M059J (cell line): ENCODE measurements around the gene TRIM29. TPM values are rescaled to one million over a fixed set of nuclear protein-coding genes. Genes with fewer than 3 reads are reported as not detected.
"Not testable (repeated sequence)": the region's sequence is repeated elsewhere in the genome, so short reads cannot be mapped to it uniquely, and the experiment has no call there.

Experiments used
- DNase-seq: peaks from one replicate; pipeline ENCODE4 v3.0.0-alpha.2; 2012; ENCODE audit warnings: low read depth
- total RNA-seq: library from RNA; depleted of rRNA; stranded (reverse); fragments of >200 nt; shearing (Covaris generic); gene quantifications from 2 replicates; pipeline ENCODE4 v1.2.3, GENCODE V29; 2014; rRNA removed

Gene TRIM29, protein sequence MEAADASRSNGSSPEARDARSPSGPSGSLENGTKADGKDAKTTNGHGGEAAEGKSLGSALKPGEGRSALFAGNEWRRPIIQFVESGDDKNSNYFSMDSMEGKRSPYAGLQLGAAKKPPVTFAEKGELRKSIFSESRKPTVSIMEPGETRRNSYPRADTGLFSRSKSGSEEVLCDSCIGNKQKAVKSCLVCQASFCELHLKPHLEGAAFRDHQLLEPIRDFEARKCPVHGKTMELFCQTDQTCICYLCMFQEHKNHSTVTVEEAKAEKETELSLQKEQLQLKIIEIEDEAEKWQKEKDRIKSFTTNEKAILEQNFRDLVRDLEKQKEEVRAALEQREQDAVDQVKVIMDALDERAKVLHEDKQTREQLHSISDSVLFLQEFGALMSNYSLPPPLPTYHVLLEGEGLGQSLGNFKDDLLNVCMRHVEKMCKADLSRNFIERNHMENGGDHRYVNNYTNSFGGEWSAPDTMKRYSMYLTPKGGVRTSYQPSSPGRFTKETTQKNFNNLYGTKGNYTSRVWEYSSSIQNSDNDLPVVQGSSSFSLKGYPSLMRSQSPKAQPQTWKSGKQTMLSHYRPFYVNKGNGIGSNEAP
- 0.32 and 0.49 TPM in 2 replicates for total RNA-seq

GRCh38 chr11:120137611-120138521 lies at the start of gene TRIM29:
TRIM29 (minus strand) TSS chr11:120138113; CDS start chr11:120138031, 82 bp downstream.
- DNase-seq, result no peak

DNA sequence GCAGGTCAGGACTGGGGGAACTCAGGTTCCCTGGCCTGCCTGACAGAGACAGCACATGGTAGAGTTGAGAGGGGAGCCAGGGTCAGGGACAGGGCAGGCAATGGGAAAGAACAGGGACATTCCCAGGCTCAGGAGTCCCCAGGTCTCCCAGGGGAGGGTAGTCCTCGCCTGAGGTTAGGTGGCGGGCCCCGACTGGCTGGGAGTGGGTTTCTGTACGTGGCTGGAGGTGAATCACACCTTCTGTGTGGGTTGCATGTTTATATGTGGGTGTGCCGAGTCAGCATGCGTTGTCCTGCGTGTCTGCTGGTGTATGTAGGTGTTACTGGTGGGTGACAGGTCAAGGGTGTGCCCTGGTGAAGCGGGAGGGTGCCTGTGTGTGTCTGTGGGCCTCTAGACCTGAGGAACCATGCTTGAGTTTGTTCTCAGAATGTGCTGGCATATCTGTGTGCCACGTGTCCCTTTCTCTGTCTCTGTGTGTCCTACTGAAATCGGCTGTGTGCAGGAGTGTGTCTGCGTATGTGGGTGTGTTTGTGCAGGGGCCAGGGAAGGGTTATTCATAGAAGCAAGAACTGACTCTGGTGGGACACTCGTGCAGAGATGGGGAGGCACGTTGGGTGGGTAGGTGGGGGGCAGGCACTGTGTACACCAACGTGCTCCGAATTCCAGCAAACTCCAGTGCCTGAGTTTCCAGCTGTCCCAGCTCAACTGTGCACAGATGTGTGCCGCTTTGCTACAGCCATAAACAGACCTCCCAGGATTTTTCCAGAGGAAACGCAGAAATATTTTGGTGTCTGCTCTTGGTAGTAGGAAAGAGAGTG lies 49.1 kb upstream of the TRIM29 start:
- no peak for DNase-seq

- DNase-seq, result no peak
These were observed 48.5 kb upstream of the TRIM29 start for GRCh38 chr11:120186456-120186773.

- no peak for DNase-seq
These were observed 48.0 kb upstream of the TRIM29 start for GRCh38 chr11:120185706-120186455.

DNA sequence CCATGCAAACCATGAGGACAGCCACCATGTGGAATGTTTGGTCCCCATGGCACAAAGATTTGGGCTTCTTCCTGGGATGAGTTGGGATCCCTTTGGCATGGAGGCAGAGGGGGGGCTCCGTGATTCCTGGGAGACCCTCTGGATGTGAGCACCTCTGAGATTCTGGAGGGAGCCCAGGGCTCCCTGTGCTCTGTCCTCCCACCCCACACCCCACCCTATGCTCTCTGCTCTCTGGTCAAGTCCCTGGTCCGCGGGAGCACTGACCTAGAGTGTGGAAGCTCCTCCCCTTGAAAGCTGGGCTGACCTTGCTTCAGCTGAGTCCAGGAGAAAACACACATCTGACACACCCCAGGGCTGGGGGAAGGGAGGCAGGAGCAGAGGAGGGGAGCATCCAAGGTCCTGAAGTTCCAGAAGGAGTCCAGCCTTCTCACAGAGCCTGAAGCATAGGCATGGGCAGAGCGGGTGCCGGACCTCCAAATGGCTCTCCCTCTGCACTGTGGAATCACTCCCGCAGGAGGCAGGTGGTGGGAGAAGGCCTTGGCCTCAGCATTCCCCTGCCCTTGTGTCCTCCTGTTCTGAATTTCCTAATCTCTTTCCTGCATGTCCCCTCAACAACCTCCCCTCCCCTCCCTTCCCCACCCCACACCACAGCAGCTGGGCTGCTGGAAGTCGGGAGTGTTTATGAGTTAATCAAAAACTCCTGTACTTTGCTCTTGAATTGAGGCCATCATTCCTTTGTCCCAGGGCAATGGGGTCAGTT lies 47.2 kb upstream of the TRIM29 start:
- DNase-seq, result peak; percentile 25

DNA sequence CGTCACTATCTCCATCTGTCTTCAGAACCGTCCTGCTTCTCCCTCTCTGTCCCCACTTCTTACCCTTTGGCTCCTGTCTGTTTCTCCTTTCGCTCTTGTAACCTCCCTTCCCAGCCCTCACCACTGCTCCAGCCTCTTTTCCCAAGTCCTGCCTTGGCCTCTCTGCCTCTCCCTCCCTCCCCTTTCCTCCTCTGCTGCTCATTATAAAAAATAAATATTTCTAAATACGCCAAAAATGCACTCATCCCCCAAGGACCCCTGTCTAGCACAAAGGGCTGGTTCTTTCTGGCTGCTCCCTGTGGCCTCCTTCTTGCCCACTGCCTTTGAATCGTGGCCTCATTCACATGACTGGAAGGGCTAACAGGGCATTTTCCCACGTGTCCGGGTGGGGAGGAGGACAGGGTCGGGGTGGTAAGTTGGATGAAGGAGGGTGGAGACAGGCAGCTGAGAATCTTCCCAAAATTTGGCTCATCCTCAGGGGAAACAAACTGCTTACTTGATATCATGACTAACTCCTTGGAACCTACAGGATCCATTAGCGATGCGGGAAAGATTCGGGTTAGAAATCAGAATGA lies 46.5 kb upstream of the TRIM29 start:
- DNase-seq, result no peak

DNA sequence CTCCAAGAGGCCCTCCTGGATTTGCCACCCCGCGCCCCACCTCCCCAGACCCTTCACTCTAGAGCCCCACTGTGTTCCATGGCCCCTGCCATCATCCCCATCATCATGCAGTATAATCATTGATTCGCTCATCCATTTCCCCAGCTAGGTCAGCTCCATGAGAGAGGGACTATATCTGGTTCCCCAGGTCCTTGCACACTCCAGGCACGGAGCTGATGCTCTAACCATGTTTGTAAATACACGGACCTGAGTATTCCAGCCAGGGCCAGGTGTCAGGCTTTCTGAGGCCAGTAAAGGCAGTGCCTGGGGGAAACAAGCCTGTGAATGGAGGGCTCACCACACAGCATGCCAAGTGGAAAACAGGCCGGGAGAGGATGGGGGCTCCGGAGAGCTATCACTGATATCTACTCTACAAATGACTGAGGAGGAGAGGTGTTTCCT lies 45.8 kb upstream of the TRIM29 start:
- DNase-seq, result no peak

- DNase-seq, result no peak
These were observed 45.0 kb upstream of the TRIM29 start for GRCh38 chr11:120182790-120183491.

- no peak for DNase-seq
These were observed 44.5 kb upstream of the TRIM29 start for GRCh38 chr11:120182372-120182771.

GRCh38 chr11:120181376-120181975 lies 43.6 kb upstream of the TRIM29 start:
- DNase-seq, result no peak

DNA sequence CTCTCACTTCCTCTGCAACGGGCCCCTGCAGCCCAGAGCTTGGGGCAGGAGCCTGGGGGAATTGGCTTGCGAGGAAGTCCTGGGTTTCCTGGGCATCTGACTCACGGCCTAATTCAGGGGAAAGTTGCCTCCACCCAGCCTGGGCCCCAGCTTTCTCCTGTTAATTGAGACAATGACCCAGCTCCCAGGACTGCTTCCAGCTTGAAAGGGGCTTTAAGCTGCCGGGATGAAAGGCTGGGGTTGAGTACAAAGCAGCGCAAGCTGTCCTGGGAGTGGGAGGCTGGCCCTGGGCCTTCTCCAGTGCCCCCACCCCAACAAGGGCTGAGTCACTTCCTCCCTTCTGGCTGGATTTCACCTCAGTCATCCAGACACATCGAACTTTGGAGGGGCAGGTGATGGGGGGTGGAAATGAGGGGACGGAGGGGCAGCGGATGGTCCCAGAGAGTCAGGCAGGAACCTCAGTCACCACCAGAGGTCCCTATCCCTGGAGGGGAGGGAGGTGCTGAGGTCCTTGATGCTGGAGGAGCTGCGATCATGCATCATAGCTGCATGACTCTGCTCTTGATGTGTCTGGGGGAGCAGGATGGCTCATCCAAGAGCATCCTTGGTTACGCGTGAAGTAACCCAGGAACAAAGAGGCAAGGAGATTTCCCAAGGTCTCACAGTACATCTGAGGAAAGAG lies 42.8 kb upstream of the TRIM29 start:
- DNase-seq, result peak; percentile 67

DNA sequence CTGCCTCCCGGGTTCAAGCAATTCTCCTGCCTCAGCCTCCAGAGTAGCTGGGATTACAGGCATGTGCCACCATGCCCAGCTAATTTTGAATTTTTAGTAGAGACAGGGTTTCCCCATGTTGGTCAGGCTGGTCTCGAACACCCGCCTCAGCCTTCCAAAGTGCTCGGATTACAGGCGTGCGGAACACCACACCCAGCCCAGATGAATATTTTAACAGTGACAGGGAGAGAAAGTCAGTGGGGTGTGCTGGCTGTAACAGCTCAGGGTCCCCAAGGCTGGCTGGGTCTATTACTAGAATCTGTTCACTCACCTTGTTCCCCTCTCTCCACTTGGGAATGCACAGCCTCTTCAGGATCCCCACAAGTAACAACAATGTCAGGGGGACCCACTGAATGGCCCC lies 42.1 kb upstream of the TRIM29 start:
- not testable (repeated sequence) for DNase-seq

DNA sequence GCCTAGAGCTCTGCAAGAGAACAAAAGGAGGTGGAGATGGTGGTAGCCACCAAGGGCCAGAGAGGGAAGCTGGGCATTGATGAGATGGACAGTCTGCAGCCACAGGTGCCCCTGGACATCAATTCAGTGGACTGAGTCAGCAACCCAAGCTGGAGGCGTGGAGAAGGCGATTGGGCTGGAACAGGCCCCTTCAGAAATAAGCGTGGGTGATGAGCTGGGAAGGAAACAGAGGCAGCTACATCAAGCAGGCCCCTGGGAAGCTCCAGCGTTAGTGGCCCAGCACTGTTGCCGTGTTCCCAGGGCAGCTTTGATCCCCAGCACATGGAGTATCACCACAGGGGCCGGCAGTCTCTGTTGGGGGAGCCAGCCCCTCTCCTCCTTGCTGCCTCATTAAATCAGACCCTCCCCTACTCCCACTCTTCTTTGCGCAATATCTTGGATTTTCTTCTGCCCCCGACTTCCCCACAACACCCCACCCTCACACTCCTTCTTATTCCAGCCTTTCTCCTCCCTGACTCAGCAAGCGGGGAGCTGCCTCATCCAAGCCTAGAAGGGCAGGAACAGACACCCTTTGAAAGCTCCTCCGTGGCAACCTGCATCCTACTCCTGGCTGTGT lies 41.3 kb upstream of the TRIM29 start:
- no peak for DNase-seq

- peak; percentile 67 for DNase-seq
These were observed 40.7 kb upstream of the TRIM29 start for GRCh38 chr11:120178561-120179056.

- DNase-seq, result no peak
These were observed 37.0 kb upstream of the TRIM29 start for GRCh38 chr11:120174866-120175265.

DNA sequence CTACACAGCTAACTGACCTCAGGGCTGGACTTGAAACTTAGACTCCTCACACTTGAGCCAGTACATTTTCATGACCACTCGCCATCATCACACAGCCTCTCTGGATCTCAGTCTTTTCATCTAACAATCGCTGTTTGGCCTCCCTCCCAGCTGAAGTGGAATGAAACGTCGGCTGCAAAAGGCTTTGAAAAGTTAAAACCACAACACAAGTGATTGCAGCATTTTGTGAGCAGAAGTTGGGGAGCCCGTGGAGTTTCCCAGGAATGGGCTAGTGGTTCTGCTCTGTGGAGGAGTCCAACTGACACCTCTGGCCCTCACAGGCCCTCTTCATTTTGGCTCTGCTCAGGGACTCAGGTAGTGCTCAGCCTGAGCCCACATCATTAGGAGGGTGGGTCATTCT lies 35.9 kb upstream of the TRIM29 start:
- DNase-seq, result no peak

GRCh38 chr11:120173019-120173705 lies 35.2 kb upstream of the TRIM29 start:
- DNase-seq, result no peak
